Central memory CD4-positive, alpha-beta T cell (primary cell): ENCODE measurements around the gene CALR.
"Not testable (repeated sequence)": the region's sequence is repeated elsewhere in the genome, so short reads cannot be mapped to it uniquely, and the experiment has no call there.

Source experiments
- DNase-seq: peaks from one replicate; pipeline ENCODE4 v3.0.0; 2022
- total RNA-seq, 3 experiments: gene quantifications; one replicate each; lab custom pipeline; 2026; lab: John Stamatoyannopoulos, UW

Gene CALR
- 324 to 1,264 (median 484) reads per million in 3 experiments for total RNA-seq

- peak; percentile 99 for DNase-seq
Observed at GRCh38 chr19:12937927-12938778, at the start of gene CALR. Gene CALR (plus strand): TSS chr19:12938609. CDS start chr19:12938680, 71 bp downstream.

GRCh38 chr19:12890299-12890786 lies 48.1 kb upstream of the CALR start:
- DNase-seq: not testable (repeated sequence)

GRCh38 chr19:12890787-12891552 lies 47.4 kb upstream of the CALR start, which contains the start of gene GCDH:
Gene GCDH (plus strand): TSS chr19:12891160. CDS start chr19:12891305, 145 bp downstream.
- peak; percentile 97 for DNase-seq

- no peak for DNase-seq
Observed at GRCh38 chr19:12891553-12892021, 46.8 kb upstream of the CALR start.

GRCh38 chr19:12893582-12893981 lies 44.8 kb upstream of the CALR start:
- DNase-seq: no peak

- no peak for DNase-seq
Observed at GRCh38 chr19:12896460-12896859, 41.9 kb upstream of the CALR start.

- no peak for DNase-seq
Observed at GRCh38 chr19:12899891-12900518, 38.4 kb upstream of the CALR start.

GRCh38 chr19:12907166-12907565 lies 31.2 kb upstream of the CALR start:
- no peak for DNase-seq

- DNase-seq: no peak
Observed at GRCh38 chr19:12912571-12912970, 25.8 kb upstream of the CALR start.

GRCh38 chr19:12913011-12913561 lies 25.3 kb upstream of the CALR start:
- DNase-seq: no peak

- peak; percentile 51 for DNase-seq
Observed at GRCh38 chr19:12913851-12914690, 24.3 kb upstream of the CALR start.

GRCh38 chr19:12915860-12916259 lies 22.5 kb upstream of the CALR start:
- DNase-seq: not testable (repeated sequence)

- DNase-seq: no peak
Observed at GRCh38 chr19:12918253-12918652, 20.2 kb upstream of the CALR start.

GRCh38 chr19:12921047-12921446 lies 17.4 kb upstream of the CALR start:
- DNase-seq: no peak

- DNase-seq: no peak
Observed at GRCh38 chr19:12922959-12923358, 15.4 kb upstream of the CALR start.

GRCh38 chr19:12924621-12925310 lies 13.6 kb upstream of the CALR start:
- DNase-seq: no peak

GRCh38 chr19:12930002-12930645 lies 8.3 kb upstream of the CALR start:
- no peak for DNase-seq

- no peak for DNase-seq
Observed at GRCh38 chr19:12932392-12933286, 5.8 kb upstream of the CALR start.
